Loucy (cell line): Measurements from ENCODE around the gene TTL.

Experiments
- EZH2phosphoT487 ChIP-seq: fragments of 200-600 bp; IDR thresholded peaks from 2 replicates; pipeline ENCODE4 v1.6.1; 2018; ENCODE audit warnings: antibody characterized with exemption, mild to moderate bottlenecking, moderate library complexity, borderline replicate concordance
- TF ChIP-seq, protein P1 (sequence below): fragments of 200-600 bp; sonication (generic); conservative IDR thresholded peaks from 2 replicates; pipeline ENCODE4 v1.5.1; 2014; ENCODE audit warnings: mild to moderate bottlenecking, antibody characterized with exemption, low read length

DNA sequence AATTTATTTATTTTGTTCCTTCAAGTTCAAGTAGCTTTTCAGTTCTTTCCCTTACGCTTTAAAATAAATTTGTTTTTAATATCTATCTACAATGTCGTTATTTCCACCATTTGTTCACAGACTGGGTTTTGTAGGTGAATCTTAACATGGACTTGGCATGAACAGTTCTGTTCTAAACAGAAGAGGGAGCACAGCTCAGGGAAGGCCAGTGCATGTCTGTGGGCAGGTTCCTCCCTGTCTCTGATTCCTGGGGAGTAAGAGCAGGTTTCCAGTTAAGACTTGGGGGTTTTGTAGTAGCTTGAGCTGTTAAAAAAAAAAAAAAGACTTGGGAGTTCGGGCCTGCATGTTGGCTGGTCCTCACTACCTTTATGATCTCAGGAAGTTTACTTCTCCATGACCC is 11.1 kb downstream of the TTL start:
- TF ChIP-seq, protein P1, sequence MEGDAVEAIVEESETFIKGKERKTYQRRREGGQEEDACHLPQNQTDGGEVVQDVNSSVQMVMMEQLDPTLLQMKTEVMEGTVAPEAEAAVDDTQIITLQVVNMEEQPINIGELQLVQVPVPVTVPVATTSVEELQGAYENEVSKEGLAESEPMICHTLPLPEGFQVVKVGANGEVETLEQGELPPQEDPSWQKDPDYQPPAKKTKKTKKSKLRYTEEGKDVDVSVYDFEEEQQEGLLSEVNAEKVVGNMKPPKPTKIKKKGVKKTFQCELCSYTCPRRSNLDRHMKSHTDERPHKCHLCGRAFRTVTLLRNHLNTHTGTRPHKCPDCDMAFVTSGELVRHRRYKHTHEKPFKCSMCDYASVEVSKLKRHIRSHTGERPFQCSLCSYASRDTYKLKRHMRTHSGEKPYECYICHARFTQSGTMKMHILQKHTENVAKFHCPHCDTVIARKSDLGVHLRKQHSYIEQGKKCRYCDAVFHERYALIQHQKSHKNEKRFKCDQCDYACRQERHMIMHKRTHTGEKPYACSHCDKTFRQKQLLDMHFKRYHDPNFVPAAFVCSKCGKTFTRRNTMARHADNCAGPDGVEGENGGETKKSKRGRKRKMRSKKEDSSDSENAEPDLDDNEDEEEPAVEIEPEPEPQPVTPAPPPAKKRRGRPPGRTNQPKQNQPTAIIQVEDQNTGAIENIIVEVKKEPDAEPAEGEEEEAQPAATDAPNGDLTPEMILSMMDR, result peak; percentile 33
- TF ChIP-seq EZH2phosphoT487, result no peak
